ENCODE data around the gene TBC1D5. TPM values are rescaled to one million over a fixed set of nuclear protein-coding genes. Genes with fewer than 3 reads are reported as not detected.
A peak's percentile ranks its signal among the peaks of the same experiment; 100 is the strongest.

TBC1D5 gene
- total RNA-seq, 8 experiments from 2014 or later = 42.7 to 85.9 (median 53.3) TPM

DNA sequence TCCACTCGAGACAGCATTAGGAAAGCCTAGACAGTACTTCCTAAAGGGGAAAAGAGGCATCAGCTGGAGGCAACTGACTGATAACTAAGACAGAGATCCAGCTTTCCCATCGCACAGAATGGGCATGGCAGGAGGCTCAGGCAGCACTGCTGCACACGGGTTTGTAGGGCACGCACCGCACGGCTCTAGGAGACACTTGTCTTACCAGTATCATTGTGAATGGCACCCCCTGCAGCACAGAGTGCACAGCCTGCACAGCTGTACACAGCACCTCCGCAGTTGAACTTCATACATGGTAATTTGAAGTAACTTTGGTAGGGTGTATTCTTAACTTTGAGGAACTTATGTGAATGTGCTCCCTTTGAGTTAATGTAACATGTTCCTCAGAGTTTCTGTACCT, 576.1 kb downstream of the TBC1D5 start:
- 40 to 94% (median 80%) methylated on average over 1 to 7 of the region's 7 CpGs; no CpG with 5 or more reads in 2 of the 10 experiments for WGBS, 10 experiments
- in situ Hi-C loops (cut with MboI; ENCODE audit: low pct_unique_long_range_greater_than_20kb in 2 of 9, low sequenced_read_pairs in 9 of 9, unreplicated experiment in 9 of 9) = no loop called here
- ATAC-seq (replicated peaks in 6 of 8) = no peak
- H3K4me1 ChIP-seq (replicated peaks in 1 of 2) = no peaks in the 10 kb centered on the region
- no peak overlapping the region for H3K4me3 ChIP-seq
- no peak overlapping the region for H3K27ac ChIP-seq

DNA sequence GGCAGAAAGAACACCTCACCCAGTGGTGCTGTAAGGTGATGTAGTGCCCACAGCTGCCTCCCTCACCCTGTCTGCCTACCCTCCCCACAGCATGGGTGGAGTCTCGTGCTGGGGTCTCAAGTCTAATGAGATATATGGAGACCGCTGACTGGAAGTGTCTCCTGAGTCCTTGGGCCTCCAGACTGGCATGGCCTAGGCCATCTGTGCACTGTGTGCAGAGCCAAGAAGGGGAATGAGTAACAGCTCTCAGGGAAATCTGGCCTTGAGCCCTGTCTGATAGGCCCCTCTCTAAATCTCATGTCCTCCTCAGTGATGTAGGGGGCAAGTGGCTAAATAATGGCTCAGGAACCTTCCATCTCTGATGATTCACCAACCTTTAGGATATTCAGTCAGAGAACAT, 580.3 kb downstream of the TBC1D5 start:
- whole genome bisulfite sequencing, 10 experiments = 60 to 100% methylated on average over 1 of the region's 2 CpGs; no CpG with 5 or more reads in 8 of the 10 experiments
- ATAC-seq (replicated peaks in 6 of 8) = no peak
- Histone ChIP-seq H3K27ac (no peak overlapping the region), H3K4me3 (no peak overlapping the region), H3K4me1 (replicated peaks in 1 of 2) (no peaks in the 10 kb centered on the region)
- in situ Hi-C loops (cut with MboI; ENCODE audit: low pct_unique_long_range_greater_than_20kb in 2 of 9, low sequenced_read_pairs in 9 of 9, unreplicated experiment in 9 of 9) = no loop called here

DNA sequence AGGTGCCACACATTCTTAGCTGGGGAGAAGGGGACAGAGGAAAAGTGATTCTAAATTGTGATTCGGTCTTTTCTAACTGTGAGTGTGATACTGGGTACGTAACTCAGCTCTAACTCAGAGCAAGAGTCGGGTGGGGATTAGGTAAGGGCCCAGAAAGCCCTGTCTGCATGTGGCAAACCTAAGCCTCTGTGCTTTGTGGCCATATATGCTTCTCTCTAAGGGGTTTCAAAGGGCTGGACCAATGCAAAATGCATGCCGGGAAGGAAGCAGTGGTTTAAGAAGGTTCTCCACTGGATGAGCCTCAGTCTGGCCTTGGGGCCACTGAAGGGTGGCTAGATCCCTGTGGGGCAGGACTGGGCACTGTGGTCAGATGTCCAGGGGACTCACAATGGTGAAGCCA, 581.8 kb downstream of the TBC1D5 start:
- in situ Hi-C loops (cut with MboI; ENCODE audit: low pct_unique_long_range_greater_than_20kb in 2 of 9, low sequenced_read_pairs in 9 of 9, unreplicated experiment in 9 of 9) = no loop called here
- Histone ChIP-seq H3K27ac (no peak overlapping the region), H3K4me3 (no peak overlapping the region), H3K4me1 (replicated peaks in 1 of 2) (no peaks in the 10 kb centered on the region)
- 93 to 100% (median 100%) methylated on average over 1 to 4 of the region's 4 CpGs; no CpG with 5 or more reads in 4 of the 10 experiments for whole genome bisulfite sequencing, 10 experiments
- ATAC-seq (replicated peaks in 6 of 8) = no peak

DNA sequence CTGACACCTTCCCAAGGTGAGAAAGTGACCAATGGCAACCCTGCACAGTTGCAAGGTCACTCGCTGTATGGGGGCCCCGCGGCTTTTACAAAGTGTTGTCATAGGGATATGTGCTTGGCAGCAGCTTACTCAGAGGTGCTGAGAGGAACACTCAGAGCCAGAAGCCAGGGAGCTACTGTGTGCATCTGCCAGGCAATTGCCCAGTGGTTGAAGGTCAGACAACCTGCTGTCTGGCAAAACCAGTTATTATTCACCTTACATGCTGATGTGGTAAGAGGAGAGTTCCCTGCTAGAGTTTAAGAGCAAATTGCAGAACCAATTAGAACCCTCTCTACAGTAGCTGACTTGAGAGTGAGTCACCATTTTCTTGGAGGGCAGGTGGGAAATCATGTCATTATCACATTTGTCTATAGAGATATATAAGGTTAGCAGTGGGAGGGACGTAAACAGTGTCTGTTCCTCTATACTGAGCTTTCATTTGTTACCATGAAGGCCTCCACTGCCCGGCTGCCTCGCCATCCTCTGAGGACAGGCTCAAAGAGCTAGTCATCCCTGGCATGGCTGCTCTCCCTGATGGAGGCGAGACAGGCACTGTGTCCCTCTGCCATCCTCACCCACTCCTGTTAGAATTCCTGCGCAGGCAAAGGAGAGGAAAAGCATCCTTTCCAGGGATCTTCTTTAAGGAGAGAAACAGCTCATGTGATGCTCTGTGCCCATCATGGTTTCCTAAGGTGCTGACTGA, 583.3 kb downstream of the TBC1D5 start:
- Histone ChIP-seq H3K4me1 (replicated peaks in 1 of 2) (no peaks in the 10 kb centered on the region), H3K4me3 (no peak overlapping the region), H3K27ac (no peak overlapping the region)
- in situ Hi-C loops (cut with MboI; ENCODE audit: low pct_unique_long_range_greater_than_20kb in 2 of 9, low sequenced_read_pairs in 9 of 9, unreplicated experiment in 9 of 9) = no loop called here
- peak in 5 of 8 experiments; percentile 16 to 76 (median 53) for ATAC-seq (replicated peaks in 6 of 8)
- WGBS, 10 experiments = 95 to 100% (median 100%) methylated on average over 1 to 5 of the region's 8 CpGs; no CpG with 5 or more reads in 1 of the 10 experiments

DNA sequence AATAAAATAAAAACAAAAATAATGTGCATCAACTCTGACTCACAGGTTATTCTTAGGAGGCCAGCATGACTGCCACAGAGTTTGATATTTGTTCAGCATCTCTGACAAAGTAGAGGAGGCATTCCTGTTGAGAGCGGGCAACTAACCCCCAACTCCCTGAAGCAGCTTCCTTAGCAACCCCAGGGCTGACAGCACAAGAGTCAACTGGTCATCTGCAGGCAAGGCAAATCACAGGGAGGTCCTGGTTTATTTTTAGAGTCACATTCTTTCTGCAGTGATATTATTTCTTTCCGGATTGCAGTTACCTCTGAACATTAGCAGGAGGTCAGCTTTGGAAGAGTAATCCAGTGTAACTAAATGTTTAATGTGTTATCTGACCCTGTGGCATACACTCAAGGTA, 584.7 kb downstream of the TBC1D5 start:
- WGBS, 10 experiments = 20 to 91% (median 80%) methylated on average over 1 to 2 of the region's 2 CpGs; no CpG with 5 or more reads in 5 of the 10 experiments
- ATAC-seq (replicated peaks in 6 of 8) = peak in 1 of 8 experiments; percentile 74
- no peak overlapping the region for H3K27ac ChIP-seq

DNA sequence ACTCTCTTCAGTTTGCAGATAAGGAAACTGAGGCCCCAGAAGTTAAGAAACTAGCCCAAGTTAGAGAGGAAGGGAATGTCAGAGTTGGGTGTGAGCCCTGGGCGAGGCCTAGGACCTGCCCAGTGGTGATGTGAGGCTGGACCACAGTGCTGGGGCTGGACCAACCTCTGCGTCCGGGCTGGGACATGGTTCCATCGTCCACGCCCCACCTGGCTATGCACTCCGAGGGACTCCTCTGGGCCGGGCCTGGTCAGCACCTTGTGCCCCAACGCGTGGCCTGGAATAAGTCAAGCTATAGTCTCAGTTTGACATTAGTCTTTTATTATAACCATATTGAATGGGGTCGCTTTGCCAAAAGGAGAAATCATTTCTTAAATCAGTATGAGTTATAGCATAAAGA, 585.6 kb downstream of the TBC1D5 start:
- in situ Hi-C loops (cut with MboI; ENCODE audit: low pct_unique_long_range_greater_than_20kb in 2 of 9, low sequenced_read_pairs in 9 of 9, unreplicated experiment in 9 of 9) = no loop called here
- ATAC-seq (replicated peaks in 6 of 8) = no peak
- no peaks in the 10 kb centered on the region for H3K4me1 ChIP-seq (replicated peaks in 1 of 2)
- WGBS, 10 experiments = 80 to 100% (median 100%) methylated on average over 1 to 7 of the region's 10 CpGs; no CpG with 5 or more reads in 1 of the 10 experiments
- H3K4me3 ChIP-seq = no peak overlapping the region
- no peak overlapping the region for H3K27ac ChIP-seq

More for the DNA sequence above, 584.7 kb downstream of the TBC1D5 start:
- in situ Hi-C loops (cut with MboI; ENCODE audit: low pct_unique_long_range_greater_than_20kb in 2 of 9, low sequenced_read_pairs in 9 of 9, unreplicated experiment in 9 of 9) = no loop called here
- no peaks in the 10 kb centered on the region for H3K4me1 ChIP-seq (replicated peaks in 1 of 2)
- no peak overlapping the region for H3K4me3 ChIP-seq

DNA sequence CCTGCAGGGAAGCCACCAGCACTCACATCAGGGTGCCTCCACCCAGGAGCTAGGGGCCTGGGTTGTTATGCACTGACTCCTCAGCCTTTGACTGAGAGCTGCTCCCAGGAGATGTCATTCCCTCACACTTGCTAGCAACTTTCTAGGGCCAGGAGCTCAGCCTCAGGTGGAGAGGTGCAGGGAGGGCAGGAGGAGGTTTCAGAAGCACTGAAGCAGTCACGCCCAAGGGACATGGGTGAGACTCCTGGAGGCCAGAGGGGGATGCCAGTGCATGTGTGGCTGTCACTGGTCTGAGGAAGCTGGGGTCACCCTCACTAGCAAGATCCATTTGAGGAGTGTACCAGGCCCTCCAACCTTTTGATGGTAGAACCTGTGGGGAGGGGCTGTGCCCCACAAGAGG, 586.5 kb downstream of the TBC1D5 start:
- no peak for ATAC-seq (replicated peaks in 6 of 8)
- in situ Hi-C loops (cut with MboI; ENCODE audit: low pct_unique_long_range_greater_than_20kb in 2 of 9, low sequenced_read_pairs in 9 of 9, unreplicated experiment in 9 of 9) = no loop called here
- Histone ChIP-seq H3K4me3 (no peak overlapping the region), H3K27ac (no peak overlapping the region), H3K4me1 (replicated peaks in 1 of 2) (no peaks in the 10 kb centered on the region)
- WGBS, 10 experiments = 86 to 100% (median 100%) methylated on average over 1 of the region's 1 CpG; no CpG with 5 or more reads in 7 of the 10 experiments

DNA sequence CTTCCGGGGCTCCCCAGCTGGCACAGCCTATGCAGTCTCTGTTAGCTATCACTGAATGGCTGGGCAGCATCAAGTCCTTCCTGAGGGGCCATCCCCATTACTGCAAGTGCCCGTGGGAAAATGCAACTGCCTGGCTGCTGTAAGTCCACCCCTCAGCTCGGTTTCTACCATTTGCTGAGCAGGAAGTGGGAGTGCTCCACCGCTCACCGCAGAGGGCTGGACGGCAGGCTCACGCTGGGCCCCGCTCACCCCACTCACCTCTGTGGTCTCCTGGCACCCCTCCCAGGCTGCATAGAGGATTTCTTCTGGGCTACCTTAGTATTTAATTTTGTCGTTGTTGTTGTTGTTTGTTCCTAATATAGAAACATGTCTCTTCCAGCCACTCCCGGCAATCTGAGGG, 587.5 kb downstream of the TBC1D5 start:
- H3K27ac ChIP-seq = no peak overlapping the region
- ATAC-seq (replicated peaks in 6 of 8) = no peak
- no peaks in the 10 kb centered on the region for H3K4me1 ChIP-seq (replicated peaks in 1 of 2)
- in situ Hi-C loops (cut with MboI; ENCODE audit: low pct_unique_long_range_greater_than_20kb in 2 of 9, low sequenced_read_pairs in 9 of 9, unreplicated experiment in 9 of 9) = no loop called here
- WGBS, 10 experiments = 83 to 100% (median 94%) methylated on average over 1 to 4 of the region's 10 CpGs; no CpG with 5 or more reads in 3 of the 10 experiments
- no peak overlapping the region for H3K4me3 ChIP-seq

DNA sequence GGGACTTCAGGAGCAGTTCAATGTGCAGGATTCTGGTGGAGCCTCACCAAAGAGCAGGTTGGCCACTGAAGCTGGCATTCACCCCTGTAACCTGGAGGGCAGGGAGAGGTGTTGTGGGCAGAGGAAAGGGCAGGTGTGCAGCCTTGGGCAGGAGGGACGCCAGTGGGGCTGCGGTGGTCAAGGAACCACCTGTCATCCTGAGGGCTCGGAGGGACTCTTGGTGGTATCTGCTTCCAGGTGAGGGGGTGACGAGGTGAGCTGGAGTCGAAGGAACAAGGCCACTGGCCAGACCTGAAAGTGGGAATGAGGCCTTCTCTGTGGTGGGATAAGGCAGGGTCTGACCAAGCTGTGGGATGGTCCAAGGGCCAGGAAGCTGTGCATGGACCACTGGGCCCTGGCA, 588.2 kb downstream of the TBC1D5 start:
- WGBS, 10 experiments = 78 to 100% (median 90%) methylated on average over 1 to 3 of the region's 5 CpGs; no CpG with 5 or more reads in 6 of the 10 experiments
- Histone ChIP-seq H3K4me1 (replicated peaks in 1 of 2) (no peaks in the 10 kb centered on the region), H3K4me3 (no peak overlapping the region), H3K27ac (no peak overlapping the region)
- ATAC-seq (replicated peaks in 6 of 8) = no peak
- in situ Hi-C loops (cut with MboI; ENCODE audit: low pct_unique_long_range_greater_than_20kb in 2 of 9, low sequenced_read_pairs in 9 of 9, unreplicated experiment in 9 of 9) = no loop called here

DNA sequence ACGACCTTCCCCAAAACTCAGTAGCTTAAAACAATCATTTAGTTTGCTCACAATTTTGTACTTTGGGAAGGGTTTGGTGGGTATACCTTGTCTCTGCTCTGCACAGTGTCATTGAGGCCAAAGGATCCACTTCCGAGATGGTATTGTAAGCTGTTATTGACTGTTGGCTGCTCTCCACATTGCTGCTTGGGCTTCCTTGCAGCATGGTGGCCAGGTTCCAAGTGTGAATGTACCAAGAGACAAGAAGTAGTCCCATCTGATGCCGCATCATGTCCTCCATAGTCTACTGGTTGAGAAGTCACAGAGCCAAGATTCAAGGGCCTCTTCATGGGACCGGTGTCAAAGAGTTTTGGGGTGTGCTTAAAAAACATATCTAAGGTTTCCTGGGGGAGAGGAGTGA, 589.2 kb downstream of the TBC1D5 start:
- H3K27ac ChIP-seq = no peak overlapping the region
- in situ Hi-C loops (cut with MboI; ENCODE audit: low pct_unique_long_range_greater_than_20kb in 2 of 9, low sequenced_read_pairs in 9 of 9, unreplicated experiment in 9 of 9) = no loop called here
- no peak overlapping the region for H3K4me3 ChIP-seq
- H3K4me1 ChIP-seq (replicated peaks in 1 of 2) = no peaks in the 10 kb centered on the region
- 96 to 100% (median 100%) methylated on average over 1 to 3 of the region's 4 CpGs; no CpG with 5 or more reads in 5 of the 10 experiments for WGBS, 10 experiments
- no peak for ATAC-seq (replicated peaks in 6 of 8)

DNA sequence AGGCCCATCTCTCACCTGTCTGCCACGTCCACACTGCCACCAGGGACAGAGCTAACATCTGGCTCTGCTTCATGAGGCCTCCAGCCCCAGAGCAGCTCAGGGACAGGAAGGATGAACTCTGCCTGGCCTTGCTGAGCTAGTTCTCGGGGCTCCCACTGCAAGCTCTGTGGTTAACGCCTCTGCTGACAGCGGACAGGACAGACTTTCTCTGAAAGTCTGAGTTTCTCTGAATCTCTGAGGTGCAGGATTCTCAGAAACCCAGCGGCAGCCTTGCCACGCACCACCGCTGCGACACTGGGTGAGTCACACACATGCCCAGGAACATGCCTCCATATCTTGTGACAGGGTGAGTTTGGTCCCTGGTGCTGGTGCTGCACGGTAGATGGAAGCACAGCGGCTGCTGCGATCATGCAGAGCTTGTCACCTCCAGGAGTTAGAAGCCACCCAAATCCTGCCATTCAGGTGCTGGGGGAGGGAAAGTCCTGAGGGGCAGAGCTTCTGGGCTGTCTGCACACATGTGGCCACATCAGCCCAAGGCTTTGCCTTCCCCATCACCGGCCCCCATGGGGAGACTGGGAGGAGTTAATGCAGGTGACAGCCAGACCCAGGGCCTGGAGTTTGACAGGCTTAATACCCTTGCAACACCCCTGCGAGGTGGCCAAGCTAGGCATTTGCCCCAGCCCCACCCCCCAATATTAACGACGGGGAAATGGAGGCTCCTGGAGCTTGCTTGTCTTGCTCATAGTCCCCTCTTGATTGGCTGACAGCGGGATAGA, 590.6 kb downstream of the TBC1D5 start:
- in situ Hi-C loops (cut with MboI; ENCODE audit: low pct_unique_long_range_greater_than_20kb in 2 of 9, low sequenced_read_pairs in 9 of 9, unreplicated experiment in 9 of 9) = no loop called here
- Histone ChIP-seq H3K27ac (no peak overlapping the region), H3K4me1 (replicated peaks in 1 of 2) (no peaks in the 10 kb centered on the region), H3K4me3 (no peak overlapping the region)
- ATAC-seq (replicated peaks in 6 of 8) = no peak
- 50 to 100% (median 93%) methylated on average over 1 to 6 of the region's 16 CpGs; no CpG with 5 or more reads in 4 of the 10 experiments for WGBS, 10 experiments

DNA sequence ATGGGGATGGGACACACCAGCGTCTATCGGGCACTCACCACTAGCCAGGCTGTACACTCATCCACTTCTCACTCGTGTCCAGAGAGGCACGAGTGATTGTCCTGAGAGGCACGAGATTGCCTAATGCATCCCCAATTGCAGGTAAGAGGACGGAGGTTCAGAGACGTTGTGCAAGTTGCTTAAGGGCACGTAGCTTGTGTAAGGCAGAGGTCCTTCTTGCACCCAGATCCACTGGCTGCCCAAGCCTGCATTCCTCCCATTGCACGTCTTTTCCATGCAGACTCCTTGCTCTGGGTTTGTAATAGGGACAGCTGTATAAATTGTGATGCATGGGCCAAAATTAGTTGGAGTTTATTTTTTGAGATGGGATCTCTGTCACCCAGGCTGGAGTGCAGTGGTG, 593.4 kb downstream of the TBC1D5 start:
- in situ Hi-C loops (cut with MboI; ENCODE audit: low pct_unique_long_range_greater_than_20kb in 2 of 9, low sequenced_read_pairs in 9 of 9, unreplicated experiment in 9 of 9) = no loop called here
- Histone ChIP-seq H3K4me1 (replicated peaks in 1 of 2) (no peaks in the 10 kb centered on the region), H3K4me3 (no peak overlapping the region), H3K27ac (no peak overlapping the region)
- ATAC-seq (replicated peaks in 6 of 8) = no peak
- 100% methylated on average over 1 to 2 of the region's 9 CpGs; no CpG with 5 or more reads in 6 of the 10 experiments for WGBS, 10 experiments

DNA sequence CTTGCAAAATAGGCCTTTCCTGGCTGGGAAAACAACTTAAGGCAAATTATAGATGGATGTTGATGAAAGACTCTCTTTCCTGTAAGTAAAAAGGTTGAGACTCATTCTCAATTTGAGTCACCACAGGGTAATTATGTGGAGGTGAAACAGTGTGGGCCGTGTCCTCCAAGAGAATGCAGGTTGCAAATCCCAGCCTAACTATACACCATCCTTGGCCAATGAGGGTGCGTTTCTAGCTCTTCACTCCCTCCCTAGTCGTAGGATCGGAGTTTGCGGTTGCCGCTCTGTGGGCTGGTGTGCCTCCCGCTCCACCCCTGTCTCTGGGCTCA, 597.8 kb downstream of the TBC1D5 start:
- no peaks in the 10 kb centered on the region for H3K4me1 ChIP-seq (replicated peaks in 1 of 2)
- H3K27ac ChIP-seq = no peak overlapping the region
- H3K4me3 ChIP-seq = no peak overlapping the region
- in situ Hi-C loops (cut with MboI; ENCODE audit: low pct_unique_long_range_greater_than_20kb in 2 of 9, low sequenced_read_pairs in 9 of 9, unreplicated experiment in 9 of 9) = no loop called here
- no peak for ATAC-seq (replicated peaks in 6 of 8)
- WGBS, 10 experiments = 84 to 100% (median 100%) methylated on average over 1 to 6 of the region's 7 CpGs; no CpG with 5 or more reads in 5 of the 10 experiments

Data from motor neuron (in vitro differentiated cells).